ENCODE measurements around the gene ARHGAP40.

The ARHGAP40 gene

DNA sequence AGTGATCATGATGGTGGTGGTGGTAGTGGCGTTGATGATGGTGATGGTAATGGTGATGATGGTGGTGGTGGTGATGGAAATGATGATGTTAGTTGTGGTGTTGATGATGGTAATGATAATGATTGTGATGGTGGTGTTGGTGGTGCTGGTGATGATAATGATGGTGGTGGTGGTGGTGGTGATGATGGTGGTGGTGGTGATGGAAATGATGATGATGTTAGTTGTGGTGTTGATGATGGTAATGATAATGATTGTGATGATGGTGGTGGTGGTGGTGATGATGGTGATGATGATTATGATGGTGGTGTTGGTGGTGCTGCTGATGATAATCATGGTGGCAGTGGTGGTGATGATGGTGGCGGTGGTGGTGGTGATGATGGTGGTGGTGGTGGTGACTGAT is 51.4 kb downstream of the ARHGAP40 start:
- DNase-seq, result no peak

DNA sequence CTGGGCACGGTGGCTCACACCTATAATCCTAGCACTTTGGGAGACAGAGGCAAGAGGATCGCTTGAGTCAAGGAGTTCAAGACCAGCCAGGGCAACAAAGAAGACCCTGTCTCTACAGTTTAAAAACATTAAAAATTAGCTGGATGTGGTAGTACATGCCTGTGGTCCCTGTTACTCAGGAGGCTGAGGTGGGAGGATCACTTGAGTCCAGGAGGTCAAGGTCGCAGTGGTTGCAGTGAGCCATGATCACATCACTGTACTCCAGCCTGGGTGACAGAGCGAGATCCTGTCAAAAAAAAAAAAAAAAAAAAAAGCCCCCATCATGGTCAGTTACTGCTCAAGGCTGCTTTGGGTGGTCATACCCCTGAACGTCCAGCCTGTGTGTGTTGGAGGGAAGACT is 55.8 kb downstream of the ARHGAP40 start:
- DNase-seq, result no peak

- DNase-seq, result no peak
Measured at GRCh38 chr20:38658879-38659596, 57.4 kb downstream of the ARHGAP40 start.

DNA sequence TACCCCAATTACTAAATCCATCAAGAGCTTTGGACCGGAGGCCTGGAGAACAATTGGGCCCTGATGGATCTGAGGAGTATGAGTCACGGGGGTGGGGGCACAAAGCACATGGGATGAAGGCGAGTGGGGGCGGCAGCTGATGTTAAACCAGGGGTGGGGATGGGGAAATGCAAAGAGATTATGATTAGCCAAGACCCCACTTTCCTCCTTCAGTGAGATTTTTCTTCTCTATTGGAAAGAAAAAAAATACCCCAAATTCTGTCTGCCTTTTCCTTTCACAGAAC is 57.9 kb downstream of the ARHGAP40 start:
- no peak for DNase-seq

DNA sequence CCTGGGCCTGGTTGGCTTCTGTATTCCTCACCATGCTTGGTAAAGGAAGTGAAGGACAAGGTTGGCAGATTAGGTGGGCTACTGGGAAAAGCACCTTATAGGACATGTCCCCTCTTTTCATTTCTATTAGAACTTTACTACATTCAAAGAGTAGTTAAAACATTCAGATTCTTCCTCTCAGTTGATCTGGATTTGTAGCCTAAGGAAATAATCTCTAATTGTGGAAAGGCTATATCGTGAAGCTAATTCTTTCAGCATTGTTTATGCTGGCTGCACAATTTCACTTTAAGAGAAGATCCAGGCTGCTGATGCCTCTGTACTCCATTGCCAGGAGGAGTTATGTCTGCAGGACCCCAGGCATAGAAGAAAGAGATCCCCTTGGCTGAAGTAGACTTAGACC is 58.8 kb downstream of the ARHGAP40 start:
- DNase-seq, result no peak

GRCh38 chr20:38663660-38664059 is 62.1 kb downstream of the ARHGAP40 start:
- no peak for DNase-seq

- DNase-seq, result no peak
Measured at GRCh38 chr20:38664284-38664683, 62.7 kb downstream of the ARHGAP40 start.

DNA sequence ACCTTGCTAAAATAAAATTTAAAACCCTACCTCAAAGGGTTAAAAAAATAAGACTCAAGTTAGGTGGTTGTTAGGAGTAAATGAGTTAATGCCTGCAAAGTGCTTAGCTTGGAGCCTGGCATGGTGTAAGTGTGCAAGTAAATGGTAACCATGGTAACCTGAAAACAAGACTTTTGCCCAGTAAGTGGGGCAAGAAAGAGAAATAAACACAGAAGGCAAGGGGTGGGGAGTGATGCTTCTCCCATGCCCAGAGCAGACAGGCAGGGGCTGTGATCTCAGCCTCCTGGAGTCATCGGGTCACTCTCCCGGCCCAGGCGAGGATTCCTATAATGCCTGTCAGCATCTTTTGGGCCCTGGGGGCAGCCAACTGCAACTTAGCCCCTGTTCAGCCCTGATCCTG is 63.5 kb downstream of the ARHGAP40 start:
- no peak for DNase-seq

- DNase-seq, result no peak
Measured at GRCh38 chr20:38665506-38666285, 64.1 kb downstream of the ARHGAP40 start.

DNA sequence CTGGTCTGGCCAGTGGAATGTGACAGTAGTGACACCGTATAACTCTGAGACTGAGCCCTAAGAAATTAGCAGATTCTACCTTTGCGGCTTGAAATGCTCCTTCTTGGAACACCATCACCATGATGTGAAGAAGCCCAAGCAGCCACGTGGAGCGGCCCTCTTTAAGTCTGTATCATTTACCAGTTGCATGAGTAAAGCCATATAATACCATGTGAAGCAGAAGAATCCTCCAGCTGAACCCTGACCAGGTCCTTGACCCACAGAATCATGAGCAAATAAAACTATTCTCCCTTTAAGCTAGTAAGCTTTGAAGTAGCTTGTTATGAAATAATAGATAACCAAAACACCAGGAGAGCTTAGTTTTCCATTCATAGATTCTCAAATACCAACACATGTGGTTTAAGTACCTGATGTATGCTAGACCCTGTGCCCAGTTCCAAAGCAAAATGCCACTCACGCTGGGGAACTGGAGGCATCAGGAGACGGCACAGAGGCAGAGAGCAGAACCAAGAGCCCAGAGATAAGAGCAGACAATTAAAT is 65.9 kb downstream of the ARHGAP40 start:
- no peak for DNase-seq

- DNase-seq, result no peak
Measured at GRCh38 chr20:38669688-38670087, 68.1 kb downstream of the ARHGAP40 start.

GRCh38 chr20:38670786-38671185 is 69.2 kb downstream of the ARHGAP40 start:
- DNase-seq, result no peak

GRCh38 chr20:38671186-38671585 is 69.6 kb downstream of the ARHGAP40 start:
- no peak for DNase-seq

DNA sequence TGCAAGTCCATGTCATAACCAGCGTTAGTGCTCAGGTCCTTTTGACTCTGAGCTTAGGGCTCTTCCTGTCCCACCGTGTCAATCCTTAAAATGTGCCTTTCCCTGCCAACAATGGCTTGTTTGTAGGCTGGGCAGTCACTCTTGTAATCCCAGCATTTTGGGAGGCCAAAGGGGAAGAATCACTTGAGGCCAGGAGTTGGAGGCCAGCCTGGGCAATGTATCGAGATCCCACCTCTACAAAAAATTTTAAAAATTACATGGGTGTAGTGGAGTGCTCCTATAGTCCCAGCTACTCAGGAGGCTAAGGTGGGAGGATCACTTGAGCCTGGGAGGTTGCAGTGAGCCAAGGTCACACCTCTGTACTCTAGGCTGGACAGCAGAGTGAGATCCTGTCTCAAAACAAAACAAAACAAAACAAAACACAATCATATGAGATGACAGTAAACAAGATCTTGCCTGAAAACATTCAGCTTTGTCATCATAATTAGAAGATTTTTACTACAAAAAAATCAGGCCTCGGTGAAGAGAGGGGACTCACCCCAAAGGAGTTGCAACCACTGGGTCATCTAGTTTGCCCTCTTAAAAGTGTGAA is 70.2 kb downstream of the ARHGAP40 start:
- no peak for DNase-seq

DNA sequence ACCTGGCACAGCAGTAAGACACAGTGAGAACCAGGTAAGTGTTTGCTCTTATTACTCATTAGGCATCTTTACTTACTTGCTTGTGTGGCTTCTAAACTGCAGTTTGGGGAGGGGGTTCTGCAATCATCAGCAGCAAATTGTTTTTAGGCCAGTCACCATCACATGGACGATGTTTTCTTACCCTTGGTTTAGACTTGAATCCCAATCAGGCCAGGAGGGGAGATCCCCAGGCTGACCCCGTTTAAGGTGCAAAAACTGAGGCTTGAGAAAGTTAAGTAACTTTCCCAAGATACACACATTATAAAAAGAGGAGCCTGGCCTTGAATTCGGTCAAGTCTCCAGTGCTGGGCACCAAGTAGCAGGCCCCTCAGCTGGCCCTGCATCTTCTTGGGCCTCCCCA is 70.9 kb downstream of the ARHGAP40 start:
- DNase-seq, result no peak

- no peak for DNase-seq
Measured at GRCh38 chr20:38673261-38673660, 71.7 kb downstream of the ARHGAP40 start.

DNA sequence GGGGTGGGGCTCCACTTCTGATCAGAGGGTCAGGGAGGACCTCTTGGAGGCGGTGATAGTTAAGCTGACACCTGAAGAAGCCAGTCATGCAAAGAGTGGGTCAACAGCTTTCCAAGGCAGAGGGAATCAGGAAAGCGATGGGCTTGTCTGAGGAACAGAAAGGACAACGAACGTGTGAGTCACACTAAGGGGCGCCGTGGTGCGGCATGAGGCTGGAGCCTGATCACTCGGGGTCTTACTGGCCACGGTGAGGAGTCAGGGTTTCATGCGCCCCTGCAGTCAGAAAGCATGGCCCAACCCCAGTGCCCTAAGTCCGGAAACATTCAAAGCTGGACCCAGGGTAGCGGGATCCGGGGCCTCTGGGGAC is 72.1 kb downstream of the ARHGAP40 start:
- no peak for DNase-seq

DNA sequence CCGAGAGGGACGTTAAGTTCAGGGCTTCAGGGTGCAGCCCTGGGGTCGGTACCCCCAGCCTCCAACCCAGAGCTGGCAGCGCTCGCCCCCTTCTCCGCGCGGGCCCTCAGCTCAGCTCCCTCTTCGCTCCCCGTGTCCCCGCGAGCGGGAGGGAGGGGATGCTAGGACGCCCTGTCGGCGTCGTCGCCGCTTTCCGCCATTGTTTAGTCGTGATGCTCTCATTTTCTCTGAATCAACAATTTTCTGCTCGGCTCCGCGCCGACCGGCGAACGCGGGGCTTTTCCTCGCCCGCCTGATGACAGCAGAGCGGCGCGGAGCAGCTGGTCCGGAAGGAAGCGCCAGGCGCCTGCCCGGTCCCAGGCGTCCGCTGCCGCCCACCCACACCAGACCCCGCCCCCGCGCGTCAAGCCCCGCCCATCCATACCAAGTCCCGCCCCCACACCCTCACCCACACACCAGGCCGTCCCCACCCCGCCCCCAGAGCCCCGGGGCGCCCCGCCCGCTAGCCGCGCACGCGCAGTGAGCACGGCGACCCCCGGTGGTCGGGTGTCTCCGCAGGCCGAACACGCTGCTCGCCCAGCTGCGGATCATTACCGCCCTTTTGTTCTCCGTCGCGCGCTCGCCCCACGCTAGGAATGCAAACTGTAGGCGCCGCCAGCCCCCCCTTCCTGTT is 72.6 kb downstream of the ARHGAP40 start:
- peak; percentile 27 to 68 for DNase-seq

DNA sequence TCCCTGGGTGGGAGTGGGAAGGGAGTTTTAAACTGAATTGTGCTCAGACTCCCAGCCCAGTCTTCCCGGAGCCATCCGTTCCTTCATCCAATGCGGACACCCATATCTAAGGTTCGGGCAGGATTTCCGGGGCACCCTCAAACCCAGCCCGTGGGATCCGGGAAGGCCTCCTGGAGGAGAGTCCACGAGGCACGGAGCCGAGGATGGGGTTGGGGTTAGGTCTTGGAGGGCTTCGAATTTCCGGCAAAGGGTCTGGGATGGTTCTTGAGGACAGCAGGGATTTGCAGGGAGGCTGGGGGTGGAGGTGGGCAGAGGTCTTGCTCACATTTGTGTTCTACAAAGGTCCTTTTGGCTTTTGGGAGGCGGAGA is 73.1 kb downstream of the ARHGAP40 start:
- no peak for DNase-seq

DNA sequence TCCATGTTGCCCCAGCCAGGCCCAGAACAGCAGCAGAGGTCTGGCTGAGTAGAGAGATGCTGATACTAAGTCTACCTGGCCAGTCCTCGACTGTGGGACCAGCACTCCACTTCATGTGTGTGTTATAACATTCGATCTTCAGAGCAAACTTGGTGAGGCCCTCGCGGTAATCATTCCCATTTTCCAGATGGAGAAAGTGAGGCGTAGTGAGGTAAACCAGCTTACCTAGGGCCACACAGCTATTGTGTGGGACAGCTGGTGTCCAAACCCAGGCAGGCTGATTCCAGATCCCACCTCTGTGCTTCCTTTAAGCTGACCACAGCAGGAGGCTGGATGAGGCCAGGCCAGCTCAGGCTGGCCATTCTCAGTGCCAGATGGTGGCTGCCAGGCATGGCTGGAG is 75.0 kb downstream of the ARHGAP40 start:
- no peak for DNase-seq

GRCh38 chr20:38680500-38681306 is 79.1 kb downstream of the ARHGAP40 start:
- no peak for DNase-seq

DNA sequence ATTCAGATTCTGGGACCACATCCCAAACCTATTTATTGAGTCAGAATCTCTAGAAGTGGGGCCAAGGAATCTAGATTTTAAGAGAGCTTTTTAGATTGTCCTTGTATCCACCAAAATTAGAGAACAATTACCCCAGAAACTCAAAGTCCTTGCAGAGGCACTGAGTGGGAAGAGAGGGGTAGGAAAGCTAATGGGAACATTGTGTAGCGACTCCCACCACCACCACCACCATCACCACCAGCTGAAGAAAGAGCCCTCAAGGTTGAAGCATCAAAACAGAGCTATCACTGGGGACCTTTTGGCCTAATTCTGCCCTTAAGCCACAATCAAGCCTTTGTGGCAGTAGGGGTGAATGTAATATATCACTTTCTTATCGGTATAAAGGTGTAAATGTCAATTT is 83.7 kb downstream of the ARHGAP40 start:
- DNase-seq, result no peak
